Measurements from ENCODE around the gene SLAMF9. TPM values are rescaled to one million over a fixed set of nuclear protein-coding genes. Genes with fewer than 3 reads are reported as not detected.
"Not testable (repeated sequence)": the region's sequence is repeated elsewhere in the genome, so short reads cannot be mapped to it uniquely, and the experiment has no call there.

Gene SLAMF9
- total and polyA plus RNA-seq, 11 donors, result 0.24 to 0.88 TPM; not detected in 9

- peaks cover 0 to 7% (median 0%) of the 10 kb centered on the region in 12 donors for H3K9me3 ChIP-seq
- H3K4me1 ChIP-seq, result peaks cover 0 to 24% (median 16%) of the 10 kb centered on the region in 12 donors
- no peaks in the 10 kb centered on the region for H3K27me3 ChIP-seq
- no peaks in the 10 kb centered on the region for H3K36me3 ChIP-seq
- no peak overlapping the region for H3K27ac ChIP-seq
- no peak overlapping the region for H3K4me3 ChIP-seq
- DNase-seq (no peak), ATAC-seq (no peak)
- TF ChIP-seq, protein P1, sequence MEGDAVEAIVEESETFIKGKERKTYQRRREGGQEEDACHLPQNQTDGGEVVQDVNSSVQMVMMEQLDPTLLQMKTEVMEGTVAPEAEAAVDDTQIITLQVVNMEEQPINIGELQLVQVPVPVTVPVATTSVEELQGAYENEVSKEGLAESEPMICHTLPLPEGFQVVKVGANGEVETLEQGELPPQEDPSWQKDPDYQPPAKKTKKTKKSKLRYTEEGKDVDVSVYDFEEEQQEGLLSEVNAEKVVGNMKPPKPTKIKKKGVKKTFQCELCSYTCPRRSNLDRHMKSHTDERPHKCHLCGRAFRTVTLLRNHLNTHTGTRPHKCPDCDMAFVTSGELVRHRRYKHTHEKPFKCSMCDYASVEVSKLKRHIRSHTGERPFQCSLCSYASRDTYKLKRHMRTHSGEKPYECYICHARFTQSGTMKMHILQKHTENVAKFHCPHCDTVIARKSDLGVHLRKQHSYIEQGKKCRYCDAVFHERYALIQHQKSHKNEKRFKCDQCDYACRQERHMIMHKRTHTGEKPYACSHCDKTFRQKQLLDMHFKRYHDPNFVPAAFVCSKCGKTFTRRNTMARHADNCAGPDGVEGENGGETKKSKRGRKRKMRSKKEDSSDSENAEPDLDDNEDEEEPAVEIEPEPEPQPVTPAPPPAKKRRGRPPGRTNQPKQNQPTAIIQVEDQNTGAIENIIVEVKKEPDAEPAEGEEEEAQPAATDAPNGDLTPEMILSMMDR (IDR thresholded peaks at IDR 0.05), result no peak
- no peak for TF ChIP-seq POLR2A (IDR thresholded peaks at IDR 0.05)
- WGBS, 4 donors, result 76 to 86% (median 84%) methylated on average over 1 of the region's 1 CpG
- intact Hi-C loops (cut with DNase I), result no loop called here
Observed at GRCh38 chr1:159906960-159907359, 47.1 kb downstream of the SLAMF9 start.

- 62 to 86% (median 75%) methylated on average over 3 of the region's 3 CpGs for WGBS, 4 donors
- H3K4me1 ChIP-seq, result peaks cover 0 to 20% (median 11%) of the 10 kb centered on the region in 12 donors
- H3K36me3 ChIP-seq; ATAC-seq; intact Hi-C loops (cut with DNase I); H3K27me3 ChIP-seq; H3K27ac ChIP-seq; H3K4me3 ChIP-seq; DNase-seq; H3K9me3 ChIP-seq: not testable (repeated sequence)
Observed at GRCh38 chr1:159904036-159904435, 50.0 kb downstream of the SLAMF9 start.

- intact Hi-C loops (cut with DNase I), result no loop called here
- 89 to 98% (median 97%) methylated on average over 3 of the region's 3 CpGs for whole genome bisulfite sequencing, 4 donors
Observed at GRCh38 chr1:159902541-159902940, 51.5 kb downstream of the SLAMF9 start.

More at GRCh38 chr1:159902541-159902940, 51.5 kb downstream of the SLAMF9 start:
- Histone ChIP-seq H3K36me3 (no peaks in the 10 kb centered on the region), H3K4me1 (peaks cover 0 to 24% (median 11%) of the 10 kb centered on the region in 12 donors), H3K27me3 (no peaks in the 10 kb centered on the region), H3K4me3 (no peak overlapping the region), H3K27ac (no peak overlapping the region), H3K9me3 (peaks cover 0 to 7% (median 0%) of the 10 kb centered on the region in 12 donors)
- ATAC-seq (no peak), DNase-seq (no peak)
- TF ChIP-seq POLR2A (IDR thresholded peaks at IDR 0.05), result no peak
- TF ChIP-seq, protein P1 (IDR thresholded peaks at IDR 0.05), result no peak

Other genes starting within 250 kb of the SLAMF9 start
- gene CRP, start 239.6 kb downstream of the SLAMF9 start, total RNA-seq, result under 1 TPM in 3 of 9 donors, not detected in 6; 0.12 to 0.35 (median 0.29) TPM
- gene CRP, start 239.6 kb downstream of the SLAMF9 start, polyA plus RNA-seq, result under 1 TPM in 1 of 2 donors, not detected in 1; 0.35 TPM
- gene DUSP23, start 173.3 kb downstream of the SLAMF9 start, total RNA-seq, result 10 to 100 TPM in 8 of 9 donors, 1 to 10 TPM in 1; 10.0 to 30.3 (median 18.8) TPM
- gene DUSP23, start 173.3 kb downstream of the SLAMF9 start, polyA plus RNA-seq, result 10 to 100 TPM; 36.6 to 59.2 TPM
- gene FCRL6, start 151.9 kb downstream of the SLAMF9 start, total RNA-seq, result 1 to 10 TPM in 2 of 9 donors, under 1 TPM in 1, not detected in 6; 0.21 to 2.0 (median 1.9) TPM
- gene FCRL6, start 151.9 kb downstream of the SLAMF9 start, polyA plus RNA-seq, result not detected
- gene SLAMF8, start 127.4 kb downstream of the SLAMF9 start, total RNA-seq, result 10 to 100 TPM in 1 of 9 donors, 1 to 10 TPM in 7, under 1 TPM in 1; 0.79 to 44.9 (median 1.8) TPM
- gene SLAMF8, start 127.4 kb downstream of the SLAMF9 start, polyA plus RNA-seq, result 1 to 10 TPM in 1 of 2 donors, under 1 TPM in 1; 0.50 to 1.5 TPM
- gene VSIG8, start 91.6 kb downstream of the SLAMF9 start, total RNA-seq, result not detected
- gene VSIG8, start 91.6 kb downstream of the SLAMF9 start, polyA plus RNA-seq, result under 1 TPM in 1 of 2 donors, not detected in 1; 0.27 TPM
- gene CFAP45, start 54.1 kb downstream of the SLAMF9 start, total RNA-seq, result 1 to 10 TPM in 1 of 9 donors, under 1 TPM in 6, not detected in 2; 0.31 to 1.8 (median 0.62) TPM
- 1 to 10 TPM in 1 of 2 donors, under 1 TPM in 1; 0.29 to 1.3 TPM for gene CFAP45, start 54.1 kb downstream of the SLAMF9 start, polyA plus RNA-seq
- 100 to 1,000 TPM in 5 of 9 donors, 10 to 100 TPM in 4; 84.3 to 246 (median 131) TPM for gene TAGLN2, start 28.7 kb downstream of the SLAMF9 start, total RNA-seq
- gene TAGLN2, start 28.7 kb downstream of the SLAMF9 start, polyA plus RNA-seq, result 100 to 1,000 TPM; 113 to 226 TPM
- gene IGSF9, start 8.6 kb downstream of the SLAMF9 start, total RNA-seq, result 1 to 10 TPM in 1 of 9 donors, under 1 TPM in 3, not detected in 5; 0.10 to 4.8 (median 0.12) TPM
- gene IGSF9, start 8.6 kb downstream of the SLAMF9 start, polyA plus RNA-seq, result under 1 TPM in 1 of 2 donors, not detected in 1; 0.06 TPM
- gene PIGM, start 77.8 kb upstream of the SLAMF9 start, total RNA-seq, result 1 to 10 TPM; 1.7 to 4.1 (median 2.5) TPM
- 1 to 10 TPM; 1.6 to 2.1 TPM for gene PIGM, start 77.8 kb upstream of the SLAMF9 start, polyA plus RNA-seq
- gene KCNJ10, start 115.9 kb upstream of the SLAMF9 start, total RNA-seq, result 1 to 10 TPM in 1 of 9 donors, under 1 TPM in 1, not detected in 7; 0.48 to 1.1 TPM
- gene KCNJ10, start 115.9 kb upstream of the SLAMF9 start, polyA plus RNA-seq, result under 1 TPM in 1 of 2 donors, not detected in 1; 0.08 TPM
- under 1 TPM in 2 of 9 donors, not detected in 7; 0.06 to 0.29 TPM for gene KCNJ9, start 127.3 kb upstream of the SLAMF9 start, total RNA-seq
- gene KCNJ9, start 127.3 kb upstream of the SLAMF9 start, polyA plus RNA-seq, result under 1 TPM in 1 of 2 donors, not detected in 1; 0.08 TPM
- 10 to 100 TPM; 23.1 to 49.3 (median 24.8) TPM for gene IGSF8, start 144.4 kb upstream of the SLAMF9 start, total RNA-seq
- 10 to 100 TPM; 15.0 to 30.3 TPM for gene IGSF8, start 144.4 kb upstream of the SLAMF9 start, polyA plus RNA-seq
- gene ATP1A2, start 161.5 kb upstream of the SLAMF9 start, total RNA-seq, result 100 to 1,000 TPM; 115 to 393 (median 280) TPM
- gene ATP1A2, start 161.5 kb upstream of the SLAMF9 start, polyA plus RNA-seq, result 10 to 100 TPM; 29.5 to 79.3 TPM
- gene ATP1A4, start 197.4 kb upstream of the SLAMF9 start, total RNA-seq, result 1 to 10 TPM in 1 of 9 donors, under 1 TPM in 3, not detected in 5; 0.09 to 1.3 (median 0.29) TPM
- under 1 TPM in 1 of 2 donors, not detected in 1; 0.12 TPM for gene ATP1A4, start 197.4 kb upstream of the SLAMF9 start, polyA plus RNA-seq
- 100 to 1,000 TPM in 1 of 9 donors, 10 to 100 TPM in 8; 23.6 to 129 (median 45.9) TPM for gene CASQ1, start 236.3 kb upstream of the SLAMF9 start, total RNA-seq
- gene CASQ1, start 236.3 kb upstream of the SLAMF9 start, polyA plus RNA-seq, result 10 to 100 TPM; 35.4 to 55.9 TPM